Brain microvascular endothelial cell (primary cell): ENCODE measurements around the gene DUSP7.

ENCODE experiments used
- DNase-seq: peaks from one replicate; pipeline ENCODE4 v3.0.0-alpha.2; 2020
- H3K27ac ChIP-seq: fragments of 250-450 bp; sonication (Bioruptor Pico); 2 replicates; pipeline ENCODE4 v1.5.1; 2020; ENCODE audit warnings: mild to moderate bottlenecking, moderate library complexity
- H3K27me3 ChIP-seq: fragments of 250-450 bp; sonication (Bioruptor Pico); replicated peaks from 2 replicates; pipeline ENCODE4 v1.5.1; 2020; ENCODE audit warnings: mild to moderate bottlenecking
- H3K36me3 ChIP-seq: fragments of 250-450 bp; sonication (Bioruptor Pico); replicated peaks from 2 replicates; pipeline ENCODE4 v1.5.1; 2020; ENCODE audit warnings: mild to moderate bottlenecking
- H3K4me3 ChIP-seq: 2 replicates; pipeline ENCODE4 v1.5.1; 2011; ENCODE audit warnings: low read depth, mild to moderate bottlenecking, control low read depth, low read length, moderate library complexity
- in situ Hi-C: cut with HindIII; loops from 2 replicates; pipeline ENCODE4 v1.10.0; 2017; ENCODE audit warnings: low sequenced_read_pairs, low pct_ligation_motif_present
- TF ChIP-seq, protein P1 (sequence below): IDR thresholded peaks from 2 replicates; pipeline ENCODE4 v1.5.1; 2011; ENCODE audit warnings: low read depth, mild to moderate bottlenecking, moderate library complexity, low read length, control low read depth, inconsistent platforms; ENCODE audit errors: missing control alignments

Gene DUSP7, protein sequence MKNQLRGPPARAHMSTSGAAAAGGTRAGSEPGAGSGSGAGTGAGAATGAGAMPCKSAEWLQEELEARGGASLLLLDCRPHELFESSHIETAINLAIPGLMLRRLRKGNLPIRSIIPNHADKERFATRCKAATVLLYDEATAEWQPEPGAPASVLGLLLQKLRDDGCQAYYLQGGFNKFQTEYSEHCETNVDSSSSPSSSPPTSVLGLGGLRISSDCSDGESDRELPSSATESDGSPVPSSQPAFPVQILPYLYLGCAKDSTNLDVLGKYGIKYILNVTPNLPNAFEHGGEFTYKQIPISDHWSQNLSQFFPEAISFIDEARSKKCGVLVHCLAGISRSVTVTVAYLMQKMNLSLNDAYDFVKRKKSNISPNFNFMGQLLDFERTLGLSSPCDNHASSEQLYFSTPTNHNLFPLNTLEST

DNA sequence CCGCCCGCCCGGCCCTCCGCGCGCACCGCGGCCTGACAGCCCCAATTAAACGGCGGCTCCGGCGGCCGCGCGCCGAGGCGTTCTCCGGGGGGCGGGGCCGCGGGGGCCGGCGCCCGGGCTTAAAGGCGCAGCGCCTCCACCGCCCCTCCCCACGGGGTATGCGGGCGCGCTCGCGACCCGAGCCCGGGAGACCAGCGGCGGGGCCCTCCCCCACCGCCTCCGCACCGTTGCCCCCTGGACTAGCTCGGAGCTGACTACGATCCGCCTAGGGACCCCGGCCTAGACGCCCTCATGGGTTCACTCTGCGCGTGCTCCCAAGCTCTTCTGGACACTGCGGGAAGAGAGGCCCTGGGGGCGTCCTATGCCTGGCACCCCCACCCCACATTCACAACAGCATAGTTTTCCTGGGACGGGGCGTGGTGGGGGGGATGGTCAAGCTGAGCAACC lies at the start of gene DUSP7:
Gene DUSP7 (minus strand): TSS at position 51 of the 447 bp plus-strand sequence. CDS start 205 bp downstream, outside the sequence.
- Histone ChIP-seq H3K4me3 (peak within 1 kb of the TSS; percentile 81), H3K36me3 (peaks cover 4% of the 10 kb centered on the region), H3K27me3 (no peaks in the 10 kb centered on the region), H3K27ac (peak within 1 kb of the TSS; percentile 50)
- in situ Hi-C loops, result no loop called here
- TF ChIP-seq, protein P1, sequence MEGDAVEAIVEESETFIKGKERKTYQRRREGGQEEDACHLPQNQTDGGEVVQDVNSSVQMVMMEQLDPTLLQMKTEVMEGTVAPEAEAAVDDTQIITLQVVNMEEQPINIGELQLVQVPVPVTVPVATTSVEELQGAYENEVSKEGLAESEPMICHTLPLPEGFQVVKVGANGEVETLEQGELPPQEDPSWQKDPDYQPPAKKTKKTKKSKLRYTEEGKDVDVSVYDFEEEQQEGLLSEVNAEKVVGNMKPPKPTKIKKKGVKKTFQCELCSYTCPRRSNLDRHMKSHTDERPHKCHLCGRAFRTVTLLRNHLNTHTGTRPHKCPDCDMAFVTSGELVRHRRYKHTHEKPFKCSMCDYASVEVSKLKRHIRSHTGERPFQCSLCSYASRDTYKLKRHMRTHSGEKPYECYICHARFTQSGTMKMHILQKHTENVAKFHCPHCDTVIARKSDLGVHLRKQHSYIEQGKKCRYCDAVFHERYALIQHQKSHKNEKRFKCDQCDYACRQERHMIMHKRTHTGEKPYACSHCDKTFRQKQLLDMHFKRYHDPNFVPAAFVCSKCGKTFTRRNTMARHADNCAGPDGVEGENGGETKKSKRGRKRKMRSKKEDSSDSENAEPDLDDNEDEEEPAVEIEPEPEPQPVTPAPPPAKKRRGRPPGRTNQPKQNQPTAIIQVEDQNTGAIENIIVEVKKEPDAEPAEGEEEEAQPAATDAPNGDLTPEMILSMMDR, result no peak
- DNase-seq, result no peak

DNA sequence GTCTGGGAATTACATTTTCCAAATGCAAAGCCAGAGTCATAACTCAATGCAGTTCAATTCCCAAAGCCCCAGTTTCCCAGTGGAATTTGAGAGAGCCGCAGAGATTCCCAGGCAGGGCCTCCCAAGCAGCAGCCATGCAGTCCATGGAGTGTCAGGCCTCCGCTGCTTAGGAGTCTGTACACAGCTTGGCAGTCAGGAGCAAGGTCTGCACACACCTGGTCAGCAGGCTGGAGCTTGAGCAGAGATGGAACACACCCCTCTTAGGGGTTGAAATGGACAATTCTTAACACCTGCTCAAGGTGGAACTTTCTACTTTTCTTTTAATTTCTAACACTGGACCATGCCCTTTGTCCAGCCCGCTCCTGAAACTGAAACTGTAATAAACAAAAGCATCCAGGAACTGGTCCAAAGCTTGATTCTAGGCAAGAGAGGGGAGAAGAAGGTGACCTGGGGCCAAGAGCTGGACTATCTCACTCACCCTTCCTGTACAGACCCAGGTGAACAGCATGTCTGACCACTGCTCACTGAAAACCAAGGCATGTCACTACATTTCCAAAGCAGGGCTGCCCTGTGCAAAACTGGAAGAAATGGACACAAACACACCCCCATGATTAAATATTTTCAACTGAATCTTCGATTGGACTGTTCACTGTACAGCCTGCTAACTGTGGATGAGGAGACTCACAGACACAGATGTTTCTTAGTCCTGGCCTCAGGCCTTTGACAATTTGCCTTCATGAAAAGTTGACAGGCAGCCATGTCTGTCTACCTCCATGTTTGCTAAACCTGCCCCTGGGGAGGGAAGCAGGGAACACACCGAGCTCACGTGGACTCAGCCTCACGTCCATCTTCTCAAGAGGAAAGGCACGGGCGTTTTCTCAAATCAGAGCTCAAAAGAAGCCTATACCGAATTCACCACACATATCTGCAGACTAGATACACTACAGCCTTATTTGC lies 48.6 kb upstream of the DUSP7 start:
- Histone ChIP-seq H3K4me3 (no peak overlapping the region), H3K27me3 (no peaks in the 10 kb centered on the region), H3K27ac (no peak overlapping the region), H3K36me3 (no peaks in the 10 kb centered on the region)
- in situ Hi-C loops, result no loop called here
- DNase-seq, result no peak
- TF ChIP-seq, protein P1, result no peak

DNA sequence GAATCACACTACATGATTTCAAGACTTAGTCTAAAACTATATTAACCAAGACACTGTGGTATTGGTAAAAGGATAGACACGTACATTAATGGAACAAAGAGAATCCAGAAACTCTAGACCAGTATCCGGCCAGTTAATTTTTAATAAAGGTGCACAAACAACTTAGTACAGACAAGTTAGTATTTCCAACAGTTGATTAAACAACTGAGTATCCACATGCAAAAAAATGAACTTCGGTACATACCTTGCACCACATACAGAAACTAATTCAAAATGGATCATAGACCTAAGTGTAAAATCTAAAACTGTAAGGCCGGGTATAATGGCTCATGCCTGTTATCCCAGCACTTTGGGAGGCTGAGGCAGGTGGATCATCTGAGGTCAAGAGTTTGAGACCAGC lies 46.6 kb upstream of the DUSP7 start:
- TF ChIP-seq, protein P1, result no peak
- in situ Hi-C loops, result no loop called here
- DNase-seq, result no peak
- no peak overlapping the region for H3K27ac ChIP-seq
- H3K4me3 ChIP-seq, result no peak overlapping the region
- no peaks in the 10 kb centered on the region for H3K27me3 ChIP-seq
- H3K36me3 ChIP-seq, result no peaks in the 10 kb centered on the region

DNA sequence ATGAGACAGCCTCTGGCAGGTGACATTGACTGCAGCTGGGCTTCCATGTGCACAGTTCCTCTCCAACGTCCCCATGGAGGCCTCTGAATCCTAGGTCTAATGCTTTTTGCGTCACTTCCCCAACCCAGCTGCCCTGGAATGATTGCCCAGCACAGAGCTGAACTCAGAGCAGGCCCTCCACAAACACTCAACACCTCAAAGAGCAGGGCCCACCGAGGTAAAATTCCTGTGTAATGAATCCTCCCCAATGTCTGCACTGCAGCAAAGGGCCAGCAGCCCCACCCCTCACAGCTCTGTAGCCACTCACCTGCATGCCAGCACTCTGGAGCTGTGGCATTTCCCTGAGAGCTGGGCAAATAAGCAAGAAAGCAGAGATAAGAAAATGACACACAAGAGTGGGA lies 42.6 kb upstream of the DUSP7 start:
- Histone ChIP-seq H3K36me3 (no peaks in the 10 kb centered on the region), H3K27me3 (no peaks in the 10 kb centered on the region), H3K4me3 (no peak overlapping the region), H3K27ac (no peak overlapping the region)
- DNase-seq, result no peak
- in situ Hi-C loops, result no loop called here
- TF ChIP-seq, protein P1, result no peak

DNA sequence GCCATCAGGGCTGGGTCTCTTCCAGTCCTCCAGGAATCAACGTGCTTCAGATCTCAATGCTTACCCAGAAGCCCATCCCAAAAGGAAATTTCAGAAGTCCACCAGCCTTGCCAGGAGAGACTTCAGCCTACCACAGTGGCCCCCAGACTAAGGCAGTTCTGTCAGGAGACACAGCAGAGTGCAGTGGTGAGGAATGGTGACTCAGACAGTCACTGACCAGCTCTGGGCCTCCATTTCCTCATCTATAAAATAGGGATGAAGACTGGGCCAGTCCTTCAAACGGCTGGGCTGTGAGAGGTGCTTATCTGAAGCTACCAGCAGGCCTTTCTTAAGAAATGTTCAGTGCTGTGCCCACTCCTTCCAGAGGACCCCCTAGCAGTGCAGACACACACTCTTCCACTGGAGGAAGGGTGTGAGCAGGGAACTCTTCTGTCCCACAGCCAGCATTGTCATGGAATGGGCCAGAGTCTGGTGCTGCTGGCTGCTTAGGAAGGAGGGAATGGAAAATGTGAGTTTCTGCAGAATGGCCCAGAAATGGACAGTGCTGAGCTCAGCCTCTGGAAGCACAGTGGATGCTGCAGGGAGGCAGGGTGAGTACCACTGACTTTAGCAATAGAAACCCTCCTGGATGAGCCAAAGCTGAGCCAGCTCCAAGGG lies 41.6 kb upstream of the DUSP7 start:
- H3K27me3 ChIP-seq, result no peaks in the 10 kb centered on the region
- TF ChIP-seq, protein P1, result no peak
- no peaks in the 10 kb centered on the region for H3K36me3 ChIP-seq
- H3K27ac ChIP-seq, result no peak overlapping the region
- in situ Hi-C loops, result no loop called here
- no peak overlapping the region for H3K4me3 ChIP-seq
- DNase-seq, result no peak
